Gastrocnemius medialis (tissue), 4 donors: ENCODE results near the gene SLC17A9. TPM values are rescaled to one million over a fixed set of nuclear protein-coding genes. Genes with fewer than 3 reads are reported as not detected.
A peak's percentile ranks its signal among the peaks of the same experiment; 100 is the strongest.

Source experiments
- ATAC-seq, 2 donors: fragments of 150-250 bp; one replicate each; pipeline ENCODE4 v1.9.1; 2016
- DNase-seq, 2 donors: peaks; one replicate each; pipeline ENCODE4 v3.0.0-alpha.2; 2019
- H3K27ac ChIP-seq, 4 donors: fragments of 200-600 bp; sonication (generic); 1 replicate in 1 of 4; 2 replicates in 3 of 4; pipeline ENCODE4 v1.5.1; 2016 to 2018; ENCODE audit warnings: mild to moderate bottlenecking in 2 of 4, moderate library complexity in 1 of 4
- H3K27me3 ChIP-seq, 3 donors: fragments of 200-600 bp; sonication (generic) in 2 of 3; 1 replicate in 1 of 3; 2 replicates in 2 of 3; pipeline versions ENCODE4 v1.5.1 to v1.6.0; 2016 to 2019; ENCODE audit warnings: mild to moderate bottlenecking in 1 of 3, moderate library complexity in 1 of 3
- H3K36me3 ChIP-seq, 2 donors: fragments of 200-600 bp; sonication (generic) in 1 of 2; one replicate each; pipeline ENCODE4 v1.5.1; 2017 to 2018
- H3K4me1 ChIP-seq, 2 donors: fragments of 200-600 bp; sonication (generic) in 1 of 2; one replicate each; pipeline ENCODE4 v1.5.1; 2016 to 2017; ENCODE audit warnings: mild to moderate bottlenecking in 2 of 2
- H3K4me3 ChIP-seq, 4 donors: fragments of 200-600 bp; sonication (generic) in 3 of 4; 1 replicate in 1 of 4; 2 replicates in 3 of 4; pipeline ENCODE4 v1.5.1; 2016 to 2019; ENCODE audit warnings: mild to moderate bottlenecking in 2 of 4
- H3K9me3 ChIP-seq, 3 donors: fragments of 200-600 bp; sonication (generic) in 2 of 3; 1 replicate in 1 of 3; 2 replicates in 2 of 3; pipeline ENCODE4 v1.5.1; 2016 to 2019
- POLR2A ChIP-seq, 2 donors: fragments of 450-650 bp; IDR thresholded peaks; one replicate each; pipeline ENCODE4 v1.6.1; 2017; ENCODE audit warnings: antibody characterized with exemption in 2 of 2, mild to moderate bottlenecking in 2 of 2, moderate library complexity in 2 of 2
- in situ Hi-C, 4 donors: fragments of 200-750 bp; cut with MboI; loops; one replicate each; pipeline versions ENCODE4 v1.15.0 to v1.8.0; 2017; ENCODE audit warnings: low sequenced_read_pairs in 4 of 4
- intact Hi-C: fragments of 100-400 bp; cut with DNase I; formaldehyde crosslinking; loops from one replicate; pipeline ENCODE4 v1.15.1; 2023; ENCODE audit warnings: low total_unique reads
- total RNA-seq, 4 donors: library from RNA; depleted of rRNA; stranded (reverse); fragments of >200 nt; gene quantifications; one replicate each; pipeline versions ENCODE4 v1.1.0 to v1.2.3, GENCODE V29; 2016
- TF ChIP-seq, protein P1 (sequence below), 5 experiments: fragments of 450-650 bp in 3 of 5; fragments of 200-600 bp in 2 of 5; sonication (generic) in 2 of 5; IDR thresholded peaks in 4 of 5; conservative IDR thresholded peaks in 1 of 5; 1 replicate in 4 of 5; 2 replicates in 1 of 5; pipeline ENCODE4 v1.5.1; 2016 to 2019; ENCODE audit warnings: antibody characterized with exemption in 5 of 5, mild to moderate bottlenecking in 3 of 5, moderate library complexity in 3 of 5

Gene SLC17A9
- total RNA-seq, 4 donors from 2014 or later: 0.55 to 2.4 (median 1.2) TPM

DNA sequence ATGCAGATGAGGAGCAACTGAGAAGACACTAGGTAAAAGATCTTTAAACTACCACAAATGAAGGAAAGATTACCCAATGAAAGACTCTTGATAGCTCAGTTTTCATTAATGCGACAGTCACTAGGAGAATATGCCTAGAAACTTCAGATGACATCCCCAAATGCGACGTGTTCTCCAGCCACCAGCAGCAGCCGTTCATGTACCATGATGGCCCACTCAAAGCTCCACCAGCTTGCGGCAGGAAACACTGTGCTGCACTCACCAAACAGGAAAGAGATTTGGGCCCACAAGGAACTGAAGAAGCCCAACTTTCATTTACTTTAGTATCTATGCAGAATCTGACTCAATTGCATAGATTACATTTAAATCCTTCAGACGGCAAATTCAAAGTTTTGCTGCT, 33.7 kb upstream of the SLC17A9 start:
- intact Hi-C loops: no loop called here

DNA sequence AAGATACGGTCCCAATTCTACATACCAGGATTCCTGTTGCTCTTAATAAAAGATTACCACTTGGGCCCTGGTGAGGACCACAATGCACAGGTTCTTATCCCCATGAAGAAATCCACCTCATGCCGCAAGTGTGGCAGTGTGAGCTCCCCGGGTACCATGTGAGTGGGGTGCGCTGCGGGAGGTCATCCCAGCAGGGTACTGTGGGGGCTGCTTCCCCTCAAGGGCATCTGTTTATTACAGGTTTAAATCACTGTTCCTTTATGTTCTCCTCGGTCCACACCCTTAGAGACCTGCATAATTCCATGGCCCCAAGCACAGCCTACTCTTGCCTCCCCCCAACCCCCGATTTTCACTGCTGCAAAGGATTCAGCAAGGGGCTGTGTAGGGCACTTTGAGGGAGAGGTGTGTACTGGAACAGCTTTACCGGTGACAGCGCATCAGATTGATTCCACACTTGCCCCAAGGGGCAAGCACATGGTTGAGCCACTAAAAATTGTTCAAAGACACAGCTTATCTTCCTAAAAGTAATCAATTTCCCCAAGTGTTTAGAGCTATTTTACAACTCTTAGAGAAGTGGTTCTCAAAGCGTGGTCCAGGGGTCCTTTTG, 32.4 kb upstream of the SLC17A9 start:
- H3K27ac ChIP-seq: no peak overlapping the region
- H3K27me3 ChIP-seq: no peaks in the 10 kb centered on the region
- H3K4me3 ChIP-seq: no peak overlapping the region
- no peak for ATAC-seq
- in situ Hi-C loops: no loop called here
- TF ChIP-seq POLR2A (IDR thresholded peaks at IDR 0.05): no peak
- TF ChIP-seq, protein P1, sequence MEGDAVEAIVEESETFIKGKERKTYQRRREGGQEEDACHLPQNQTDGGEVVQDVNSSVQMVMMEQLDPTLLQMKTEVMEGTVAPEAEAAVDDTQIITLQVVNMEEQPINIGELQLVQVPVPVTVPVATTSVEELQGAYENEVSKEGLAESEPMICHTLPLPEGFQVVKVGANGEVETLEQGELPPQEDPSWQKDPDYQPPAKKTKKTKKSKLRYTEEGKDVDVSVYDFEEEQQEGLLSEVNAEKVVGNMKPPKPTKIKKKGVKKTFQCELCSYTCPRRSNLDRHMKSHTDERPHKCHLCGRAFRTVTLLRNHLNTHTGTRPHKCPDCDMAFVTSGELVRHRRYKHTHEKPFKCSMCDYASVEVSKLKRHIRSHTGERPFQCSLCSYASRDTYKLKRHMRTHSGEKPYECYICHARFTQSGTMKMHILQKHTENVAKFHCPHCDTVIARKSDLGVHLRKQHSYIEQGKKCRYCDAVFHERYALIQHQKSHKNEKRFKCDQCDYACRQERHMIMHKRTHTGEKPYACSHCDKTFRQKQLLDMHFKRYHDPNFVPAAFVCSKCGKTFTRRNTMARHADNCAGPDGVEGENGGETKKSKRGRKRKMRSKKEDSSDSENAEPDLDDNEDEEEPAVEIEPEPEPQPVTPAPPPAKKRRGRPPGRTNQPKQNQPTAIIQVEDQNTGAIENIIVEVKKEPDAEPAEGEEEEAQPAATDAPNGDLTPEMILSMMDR (IDR thresholded peaks at IDR 0.05 in 4 of 5, conservative IDR thresholded peaks at IDR 0.05 in 1 of 5): no peak
- no peaks in the 10 kb centered on the region for H3K36me3 ChIP-seq
- intact Hi-C loops: no loop called here
- peaks cover 95 to 100% of the 10 kb centered on the region in 2 donors for H3K4me1 ChIP-seq
- no peaks in the 10 kb centered on the region for H3K9me3 ChIP-seq
- no peak for DNase-seq

More for the DNA sequence above, 33.7 kb upstream of the SLC17A9 start:
- Histone ChIP-seq H3K36me3 (no peaks in the 10 kb centered on the region), H3K27me3 (no peaks in the 10 kb centered on the region), H3K4me1 (peaks cover 93 to 100% of the 10 kb centered on the region in 2 donors), H3K27ac (no peak overlapping the region), H3K9me3 (no peaks in the 10 kb centered on the region), H3K4me3 (no peak overlapping the region)
- TF ChIP-seq, protein P1 (IDR thresholded peaks at IDR 0.05 in 4 of 5, conservative IDR thresholded peaks at IDR 0.05 in 1 of 5): no peak
- no peak for TF ChIP-seq POLR2A (IDR thresholded peaks at IDR 0.05)
- in situ Hi-C loops: no loop called here
- DNase-seq (no peak), ATAC-seq (no peak)

DNA sequence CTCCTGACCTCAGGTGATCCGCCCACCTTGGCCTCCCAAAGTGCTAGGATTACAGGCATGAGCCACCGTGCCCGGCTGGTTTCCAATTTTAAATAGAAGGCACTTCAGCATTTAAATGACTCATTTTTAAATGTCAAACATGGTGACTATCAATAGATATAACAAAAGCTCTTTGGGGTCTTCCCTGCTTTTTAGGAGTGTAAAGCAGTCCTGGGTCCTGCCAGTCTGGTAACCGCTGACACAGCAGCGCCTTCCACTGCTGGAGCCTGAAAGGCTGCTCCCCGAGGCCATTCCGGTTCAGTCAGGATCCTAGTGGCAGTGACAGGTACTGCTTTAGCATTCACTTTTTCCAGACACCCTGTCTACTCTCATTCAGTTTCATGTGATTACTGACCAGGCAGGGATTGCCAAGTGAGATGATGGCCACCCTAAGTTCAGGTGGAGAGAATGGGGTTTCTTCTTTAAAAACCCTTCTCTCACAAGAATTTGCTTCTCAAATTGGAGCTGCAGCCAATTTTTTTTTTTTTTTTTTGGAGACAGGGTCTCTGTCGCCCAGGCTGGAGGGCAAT, 31.3 kb upstream of the SLC17A9 start:
- peak overlapping the region; percentile 5 to 36 (median 11) for H3K27ac ChIP-seq
- peaks cover 86 to 91% of the 10 kb centered on the region in 2 donors for H3K4me1 ChIP-seq
- intact Hi-C loops: no loop called here
- no peaks in the 10 kb centered on the region for H3K27me3 ChIP-seq
- no peak overlapping the region for H3K4me3 ChIP-seq
- TF ChIP-seq, protein P1 (IDR thresholded peaks at IDR 0.05 in 4 of 5, conservative IDR thresholded peaks at IDR 0.05 in 1 of 5): peak; percentile 35 to 61 (median 37)
- TF ChIP-seq POLR2A (IDR thresholded peaks at IDR 0.05): no peak
- in situ Hi-C loops: no loop called here
- no peaks in the 10 kb centered on the region for H3K36me3 ChIP-seq
- ATAC-seq: peak in 1 of 2 donors; percentile 49
- H3K9me3 ChIP-seq: no peaks in the 10 kb centered on the region
- DNase-seq: no peak

DNA sequence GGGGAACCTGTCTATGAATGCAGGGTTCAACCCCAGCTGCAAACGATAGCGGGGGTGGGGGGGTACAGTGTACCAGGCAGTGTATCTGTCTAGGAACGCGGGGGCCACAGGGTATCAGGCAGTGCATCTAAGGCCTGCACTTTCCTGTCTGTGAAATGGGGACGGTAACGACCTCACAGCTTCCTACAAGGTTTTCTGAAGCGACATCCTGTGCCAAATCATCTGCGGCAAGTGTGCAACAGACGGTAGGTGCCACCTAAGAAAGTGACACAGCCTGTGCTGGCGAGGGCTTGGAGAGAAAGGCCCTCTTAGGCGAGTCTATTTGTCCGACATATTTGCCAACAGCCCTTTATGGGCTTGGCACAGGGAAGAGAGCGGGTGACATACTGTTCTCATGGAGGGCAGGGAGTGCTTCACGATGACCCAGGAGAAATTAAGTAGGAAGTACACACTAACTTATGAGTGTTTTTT, 30.0 kb upstream of the SLC17A9 start:
- in situ Hi-C loops (no loop called here), intact Hi-C loops (no loop called here)

More for the DNA sequence above, 30.0 kb upstream of the SLC17A9 start:
- no peak for TF ChIP-seq POLR2A (IDR thresholded peaks at IDR 0.05)
- TF ChIP-seq, protein P1 (IDR thresholded peaks at IDR 0.05 in 4 of 5, conservative IDR thresholded peaks at IDR 0.05 in 1 of 5): no peak
- DNase-seq (no peak), ATAC-seq (no peak)
- peaks cover 85 to 87% of the 10 kb centered on the region in 2 donors for H3K4me1 ChIP-seq
- no peaks in the 10 kb centered on the region for H3K27me3 ChIP-seq
- no peak overlapping the region for H3K4me3 ChIP-seq
- no peaks in the 10 kb centered on the region for H3K36me3 ChIP-seq
- no peaks in the 10 kb centered on the region for H3K9me3 ChIP-seq
- H3K27ac ChIP-seq: peak overlapping the region; percentile 91 to 98 (median 94)
